Colonic mucosa (tissue), 4 donors: ENCODE results near the gene SH3BP5L. TPM values are rescaled to one million over a fixed set of nuclear protein-coding genes. Genes with fewer than 3 reads are reported as not detected.
"Not testable (repeated sequence)": the region's sequence is repeated elsewhere in the genome, so short reads cannot be mapped to it uniquely, and the experiment has no call there.

Experiments
- DNase-seq: peaks from one replicate; pipeline ENCODE4 v3.0.0-alpha.2; 2020
- H3K27ac ChIP-seq: fragments of 200-600 bp; one replicate; pipeline ENCODE4 v1.8.0; 2021
- H3K27me3 ChIP-seq: fragments of 200-600 bp; one replicate; pipeline ENCODE4 v1.8.0; 2021
- H3K36me3 ChIP-seq: fragments of 200-600 bp; one replicate; pipeline ENCODE4 v1.8.0; 2021
- H3K4me1 ChIP-seq: fragments of 200-600 bp; one replicate; pipeline ENCODE4 v1.8.0; 2021; ENCODE audit warnings: mild to moderate bottlenecking
- H3K4me3 ChIP-seq: fragments of 200-600 bp; one replicate; pipeline ENCODE4 v1.8.0; 2021
- H3K9ac ChIP-seq, 2 donors: one replicate each; pipeline ENCODE4 v1.7.0; 2013; ENCODE audit warnings: control low read depth in 2 of 2, low read depth in 2 of 2, low read length in 2 of 2
- H3K9me3 ChIP-seq: fragments of 200-600 bp; one replicate; pipeline ENCODE4 v1.8.0; 2021
- CTCF ChIP-seq: fragments of 200-600 bp; IDR thresholded peaks from one replicate; pipeline ENCODE4 v1.8.0; 2022; ENCODE audit warnings: antibody characterized with exemption, mild to moderate bottlenecking
- intact Hi-C: fragments of 100-400 bp; cut with DNase I; formaldehyde crosslinking; loops from one replicate; pipeline ENCODE4 v1.14.1; 2022
- total RNA-seq, 2 donors: library from RNA; stranded (reverse); fragmentation: NEBNext Ultra II Directional in 1 of 2; extraction: Animal tissue kit (Norgen Biotek cat#: 25700) in 1 of 2; gene quantifications; one replicate each; pipeline ENCODE4 v1.2.1, GENCODE V29; 2021
- donor health status: healthy.
- donor health status: DM: no; HTN: no; CAD: no.
- donor health status: DM: no; HTN: no; CAD: no.

The SH3BP5L gene
- total RNA-seq, 2 donors from 2014 or later = 24.2 to 30.5 TPM

DNA sequence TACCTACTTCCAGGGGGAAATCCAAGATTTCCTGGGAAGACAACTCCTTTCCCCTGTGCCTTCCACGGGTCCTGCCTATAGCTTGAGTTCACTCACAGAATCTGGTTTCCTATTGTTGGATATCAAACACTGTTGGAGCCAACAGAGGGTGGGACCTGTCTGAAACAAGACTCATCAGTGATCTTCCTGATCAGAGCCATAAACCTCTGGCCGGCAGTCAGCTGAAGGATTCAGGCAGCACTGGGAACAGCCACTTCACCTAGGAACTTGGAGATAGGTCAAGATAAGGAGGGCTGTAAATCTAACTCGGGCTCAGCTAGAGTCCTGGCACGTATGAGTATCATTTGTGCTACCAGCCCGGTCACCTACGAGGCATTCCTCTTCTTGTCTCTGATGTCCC, 23.3 kb downstream of the SH3BP5L start:
- no peaks in the 10 kb centered on the region for H3K36me3 ChIP-seq
- no peak overlapping the region for H3K4me3 ChIP-seq
- peak overlapping the region; percentile 44 for H3K27ac ChIP-seq
- no peaks in the 10 kb centered on the region for H3K9me3 ChIP-seq
- peaks cover 10% of the 10 kb centered on the region for H3K4me1 ChIP-seq
- DNase-seq = peak; percentile 67
- H3K9ac ChIP-seq = no peak overlapping the region
- no peaks in the 10 kb centered on the region for H3K27me3 ChIP-seq
- TF ChIP-seq CTCF = no peak
- intact Hi-C loops = no loop called here

- intact Hi-C loops = no loop called here
- Histone ChIP-seq H3K9me3 (no peaks in the 10 kb centered on the region), H3K36me3 (no peaks in the 10 kb centered on the region), H3K27me3 (no peaks in the 10 kb centered on the region), H3K27ac (no peak overlapping the region), H3K4me1 (peaks cover 8% of the 10 kb centered on the region), H3K9ac (no peak overlapping the region), H3K4me3 (no peak overlapping the region)
- no peak for TF ChIP-seq CTCF
- DNase-seq = no peak
Observed at GRCh38 chr1:248800459-248800858, 25.3 kb downstream of the SH3BP5L start.

- Histone ChIP-seq H3K9ac (no peak overlapping the region), H3K4me3 (no peak overlapping the region), H3K9me3 (no peaks in the 10 kb centered on the region), H3K4me1 (no peaks in the 10 kb centered on the region), H3K27me3 (no peaks in the 10 kb centered on the region), H3K36me3 (no peaks in the 10 kb centered on the region), H3K27ac (no peak overlapping the region)
- intact Hi-C loops = no loop called here
- no peak for TF ChIP-seq CTCF
- no peak for DNase-seq
Observed at GRCh38 chr1:248798791-248799190, 26.9 kb downstream of the SH3BP5L start.

DNA sequence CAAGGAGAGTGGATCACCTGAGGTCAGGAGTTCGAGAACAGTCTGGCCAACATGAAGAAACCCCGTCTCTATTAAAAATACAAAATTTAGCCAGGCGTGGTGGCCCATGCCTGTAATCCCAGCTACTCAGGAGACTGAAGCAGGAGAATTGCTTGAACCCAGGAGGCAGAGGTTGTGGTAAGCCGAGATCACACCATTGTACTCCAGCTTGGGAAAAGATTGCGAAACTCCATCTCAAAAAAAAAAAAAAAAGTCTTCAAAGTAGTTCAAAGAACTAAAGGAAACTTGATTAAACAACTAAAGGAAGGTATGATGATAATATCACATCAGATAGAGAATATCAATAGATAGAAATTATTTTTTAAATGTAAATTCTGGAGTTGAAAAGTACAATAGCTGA, 31.1 kb downstream of the SH3BP5L start:
- DNase-seq, intact Hi-C loops, H3K27ac ChIP-seq, H3K4me3 ChIP-seq, H3K9ac ChIP-seq, H3K4me1 ChIP-seq, H3K27me3 ChIP-seq, H3K36me3 ChIP-seq, H3K9me3 ChIP-seq: not testable (repeated sequence)

DNA sequence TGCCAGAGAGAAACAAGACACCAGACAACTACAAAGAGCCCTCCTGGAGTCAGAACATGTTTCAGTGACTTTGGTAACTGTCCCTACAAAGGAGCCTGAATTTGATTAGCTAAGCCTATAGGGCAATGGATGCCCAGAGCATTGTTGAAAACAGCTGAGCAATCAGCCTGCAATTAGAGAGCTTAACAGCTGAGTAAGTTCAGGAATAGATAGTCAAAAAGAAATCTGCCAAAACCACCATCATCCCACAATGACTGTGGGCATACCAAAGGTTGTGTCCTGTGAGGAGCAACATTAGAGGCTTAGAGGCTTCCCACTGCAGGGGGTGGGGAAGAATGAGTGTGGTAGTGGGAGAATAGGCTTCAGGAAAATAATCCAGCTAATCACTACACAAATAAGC, 32.1 kb downstream of the SH3BP5L start:
- no peak for TF ChIP-seq CTCF
- Histone ChIP-seq H3K9ac (no peak overlapping the region), H3K4me1 (no peaks in the 10 kb centered on the region), H3K27ac (no peak overlapping the region), H3K36me3 (no peaks in the 10 kb centered on the region), H3K27me3 (no peaks in the 10 kb centered on the region), H3K9me3 (no peaks in the 10 kb centered on the region), H3K4me3 (no peak overlapping the region)
- intact Hi-C loops = no loop called here
- no peak for DNase-seq

DNA sequence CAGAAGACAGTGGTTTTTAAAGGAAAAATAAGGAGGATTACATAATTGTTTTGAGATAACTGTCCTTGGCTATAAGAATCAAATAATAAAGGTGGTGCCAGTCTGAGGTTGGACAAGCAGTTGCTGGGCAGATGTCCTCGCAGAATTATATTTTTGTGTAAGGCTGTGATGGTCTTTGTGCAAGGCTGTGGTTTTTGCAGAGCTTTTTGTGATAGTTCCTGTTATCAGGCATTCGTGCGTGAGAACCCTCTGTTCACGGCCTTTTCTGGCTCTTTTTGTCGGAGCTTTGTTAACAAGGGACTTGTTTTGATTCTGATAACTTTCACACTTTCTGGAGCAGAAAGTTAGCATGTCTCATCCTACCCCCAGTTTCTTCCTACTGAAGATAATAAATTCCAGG, 33.4 kb downstream of the SH3BP5L start:
- Histone ChIP-seq H3K27me3 (no peaks in the 10 kb centered on the region), H3K27ac (no peak overlapping the region), H3K9me3 (no peaks in the 10 kb centered on the region), H3K9ac (no peak overlapping the region), H3K36me3 (no peaks in the 10 kb centered on the region), H3K4me3 (no peak overlapping the region), H3K4me1 (no peaks in the 10 kb centered on the region)
- DNase-seq = no peak
- intact Hi-C loops = no loop called here
- TF ChIP-seq CTCF = no peak
